Right atrium auricular region (tissue), 2 donors: ENCODE measurements around the gene MYO1E. TPM values are rescaled to one million over a fixed set of nuclear protein-coding genes. Genes with fewer than 3 reads are reported as not detected.

Source experiments
- DNase-seq: peaks from one replicate; pipeline ENCODE4 v3.0.0-alpha.2; 2019; ENCODE audit warnings: low spot score
- H3K27ac ChIP-seq, 2 donors: fragments of 200-600 bp; sonication (generic); 1 replicate in 1 of 2; 2 replicates in 1 of 2; pipeline ENCODE4 v1.5.1; 2016 to 2019
- H3K27me3 ChIP-seq, 2 donors: fragments of 200-600 bp; sonication (generic); one replicate each; pipeline versions ENCODE4 v1.5.1 to v1.6.0; 2017 to 2019
- H3K36me3 ChIP-seq: fragments of 200-600 bp; sonication (generic); one replicate; pipeline ENCODE4 v1.5.1; 2016
- H3K4me1 ChIP-seq, 2 donors: fragments of 200-600 bp; sonication (generic); one replicate each; pipeline versions ENCODE4 v1.5.1 to v1.6.0; 2017 to 2019
- H3K4me3 ChIP-seq, 2 donors: fragments of 200-600 bp; sonication (generic); 1 replicate in 1 of 2; 2 replicates in 1 of 2; pipeline ENCODE4 v1.5.1; 2017 to 2019; ENCODE audit warnings: mild to moderate bottlenecking in 1 of 2, moderate library complexity in 1 of 2
- H3K9me3 ChIP-seq, 2 donors: fragments of 200-600 bp; sonication (generic); one replicate each; pipeline ENCODE4 v1.5.1; 2019
- CTCF ChIP-seq, 2 donors: fragments of 200-600 bp; sonication (generic); IDR thresholded peaks; one replicate each; pipeline ENCODE4 v1.5.1; 2019; ENCODE audit warnings: antibody characterized with exemption in 2 of 2
- total RNA-seq, 2 donors: library from RNA; depleted of rRNA; stranded (reverse); fragments of >200 nt; gene quantifications; one replicate each; pipeline ENCODE4 v1.1.0, GENCODE V29; 2016

Gene MYO1E
- total RNA-seq, 2 donors from 2014 or later: 9.6 to 17.2 TPM

- TF ChIP-seq CTCF (IDR thresholded peaks at IDR 0.05): no peak
- Histone ChIP-seq H3K36me3 (peaks cover 15% of the 10 kb centered on the region), H3K9me3 (no peaks in the 10 kb centered on the region), H3K4me3 (no peak overlapping the region), H3K4me1 (peaks cover 0 to 25% of the 10 kb centered on the region in 2 donors), H3K27me3 (no peaks in the 10 kb centered on the region), H3K27ac (peak overlapping the region in 1 of 2 donors; percentile 2)
- no peak for DNase-seq
These were observed 150.9 kb downstream of the MYO1E start for GRCh38 chr15:59221511-59222505.

- peaks cover 32% of the 10 kb centered on the region for H3K36me3 ChIP-seq
- DNase-seq: no peak
These were observed 154.0 kb downstream of the MYO1E start for GRCh38 chr15:59218710-59219109.

GRCh38 chr15:59217876-59218498, 154.7 kb downstream of the MYO1E start:
- peaks cover 37% of the 10 kb centered on the region for H3K36me3 ChIP-seq
- no peak for DNase-seq
- no peaks in the 10 kb centered on the region for H3K27me3 ChIP-seq
- no peak for TF ChIP-seq CTCF (IDR thresholded peaks at IDR 0.05)
- H3K4me1 ChIP-seq: peaks cover 0 to 6% of the 10 kb centered on the region in 2 donors
- H3K9me3 ChIP-seq: no peaks in the 10 kb centered on the region
- no peak overlapping the region for H3K4me3 ChIP-seq
- no peak overlapping the region for H3K27ac ChIP-seq

More at GRCh38 chr15:59218710-59219109, 154.0 kb downstream of the MYO1E start:
- H3K27ac ChIP-seq: no peak overlapping the region
- H3K4me1 ChIP-seq: peaks cover 0 to 13% of the 10 kb centered on the region in 2 donors
- H3K4me3 ChIP-seq: no peak overlapping the region
- no peaks in the 10 kb centered on the region for H3K27me3 ChIP-seq
- no peak for TF ChIP-seq CTCF (IDR thresholded peaks at IDR 0.05)
- no peaks in the 10 kb centered on the region for H3K9me3 ChIP-seq

GRCh38 chr15:59216911-59217310, 155.8 kb downstream of the MYO1E start:
- H3K36me3 ChIP-seq: peaks cover 31% of the 10 kb centered on the region
- no peaks in the 10 kb centered on the region for H3K27me3 ChIP-seq
- TF ChIP-seq CTCF (IDR thresholded peaks at IDR 0.05): no peak
- no peaks in the 10 kb centered on the region for H3K9me3 ChIP-seq
- H3K4me1 ChIP-seq: no peaks in the 10 kb centered on the region
- DNase-seq: no peak
- no peak overlapping the region for H3K4me3 ChIP-seq
- no peak overlapping the region for H3K27ac ChIP-seq

- Histone ChIP-seq H3K4me3 (no peak overlapping the region), H3K27ac (no peak overlapping the region), H3K9me3 (no peaks in the 10 kb centered on the region), H3K36me3 (peaks cover 52% of the 10 kb centered on the region), H3K4me1 (no peaks in the 10 kb centered on the region), H3K27me3 (no peaks in the 10 kb centered on the region)
- DNase-seq: no peak
- no peak for TF ChIP-seq CTCF (IDR thresholded peaks at IDR 0.05)
These were observed 162.5 kb downstream of the MYO1E start for GRCh38 chr15:59210186-59210585.
